B cell (primary cell): ENCODE data around the gene MYH15.
A peak's percentile ranks its signal among the peaks of the same experiment; 100 is the strongest.

Source experiments
- CTCF ChIP-seq: fragments of 200-600 bp; IDR thresholded peaks from one replicate; pipeline ENCODE4 v1.8.0; 2022; ENCODE audit warnings: antibody characterized with exemption, mild to moderate bottlenecking
- EZH2 ChIP-seq: IDR thresholded peaks from 2 replicates; pipeline ENCODE4 v1.6.1; 2012; ENCODE audit warnings: borderline replicate concordance, low read depth, mild to moderate bottlenecking, moderate library complexity, low read length; ENCODE audit not compliant: insufficient read depth, poor library complexity, severe bottlenecking

- peak; percentile 89 for TF ChIP-seq CTCF
- TF ChIP-seq EZH2: no peak
These were observed 32.8 kb downstream of the MYH15 start for GRCh38 chr3:108477511-108478147.
